Mononuclear cell (primary cell): ENCODE results near the gene IFRD2. TPM values are rescaled to one million over a fixed set of nuclear protein-coding genes. Genes with fewer than 3 reads are reported as not detected.

Source experiments
- H3K27me3 ChIP-seq: 2 replicates; pipeline ENCODE4 v1.6.0; 2011; ENCODE audit warnings: low read length, control low read depth; ENCODE audit not compliant: insufficient read depth
- H3K4me1 ChIP-seq: 2 replicates; pipeline ENCODE4 v1.5.1; 2011; ENCODE audit warnings: mild to moderate bottlenecking, low read length, control low read depth; ENCODE audit not compliant: insufficient read depth
- H3K4me3 ChIP-seq: 2 replicates; pipeline ENCODE4 v1.5.1; 2011; ENCODE audit warnings: mild to moderate bottlenecking, low read length, moderate library complexity
- H3K9me3 ChIP-seq: 2 replicates; pipeline ENCODE4 v1.5.1; 2011; ENCODE audit warnings: low read depth, mild to moderate bottlenecking, control low read depth, low read length
- total RNA-seq: library from RNA; depleted of rRNA; stranded (reverse); fragments of >200 nt; gene quantifications from one replicate; pipeline ENCODE4 v1.2.3, GENCODE V29; 2012

Gene IFRD2
- total RNA-seq, 1 donor, result 19.0 TPM

DNA sequence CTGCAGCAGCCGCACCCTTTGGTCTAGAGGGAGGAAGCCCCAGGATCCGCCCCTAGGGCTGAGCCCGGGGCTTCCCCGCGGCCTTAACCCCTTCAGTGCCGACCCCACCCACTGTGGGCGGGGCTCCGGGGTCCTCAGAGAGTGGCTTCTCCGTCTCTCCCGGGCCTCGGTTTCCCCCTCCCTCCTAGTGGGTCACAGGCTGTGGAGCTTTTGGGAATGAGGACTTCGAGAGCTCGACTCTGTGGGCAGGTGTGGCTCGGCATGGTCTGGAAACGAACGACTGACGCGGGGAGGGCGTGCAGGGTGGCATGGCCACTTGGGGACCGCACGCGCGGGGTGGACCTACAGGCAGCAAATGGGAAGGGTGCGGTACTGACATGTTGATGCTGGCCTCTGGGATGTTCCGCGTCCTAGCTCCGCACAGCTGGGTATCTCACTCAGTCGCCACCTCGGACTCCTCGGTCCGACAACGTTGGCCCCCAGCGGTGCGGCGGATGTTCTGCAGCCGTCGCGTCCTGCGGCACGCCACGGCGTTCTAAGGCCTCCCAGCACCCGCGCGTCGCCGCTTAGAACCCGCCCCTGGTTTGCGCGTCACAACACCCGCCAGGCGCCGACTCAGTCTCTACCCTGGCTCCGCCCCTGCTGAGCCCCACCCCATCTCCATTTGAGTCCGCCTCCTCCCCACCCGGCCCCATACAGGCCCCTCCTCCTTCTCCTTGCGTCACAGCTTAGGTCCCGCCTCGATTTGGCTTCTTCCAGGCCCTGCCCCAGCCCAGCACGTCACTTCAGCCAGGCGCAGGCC, 6.8 kb upstream of the IFRD2 start, which contains the start of the genes HYAL3 and NAA80:
HYAL3 (minus strand) TSS at position 570 of the 802 bp plus-strand sequence. CDS start 3,803 bp downstream, outside the sequence.
NAA80 (minus strand) TSS at position 570 of the 802 bp plus-strand sequence. CDS start 1,942 bp downstream, outside the sequence.
- no peaks in the 10 kb centered on the region for H3K27me3 ChIP-seq

DNA sequence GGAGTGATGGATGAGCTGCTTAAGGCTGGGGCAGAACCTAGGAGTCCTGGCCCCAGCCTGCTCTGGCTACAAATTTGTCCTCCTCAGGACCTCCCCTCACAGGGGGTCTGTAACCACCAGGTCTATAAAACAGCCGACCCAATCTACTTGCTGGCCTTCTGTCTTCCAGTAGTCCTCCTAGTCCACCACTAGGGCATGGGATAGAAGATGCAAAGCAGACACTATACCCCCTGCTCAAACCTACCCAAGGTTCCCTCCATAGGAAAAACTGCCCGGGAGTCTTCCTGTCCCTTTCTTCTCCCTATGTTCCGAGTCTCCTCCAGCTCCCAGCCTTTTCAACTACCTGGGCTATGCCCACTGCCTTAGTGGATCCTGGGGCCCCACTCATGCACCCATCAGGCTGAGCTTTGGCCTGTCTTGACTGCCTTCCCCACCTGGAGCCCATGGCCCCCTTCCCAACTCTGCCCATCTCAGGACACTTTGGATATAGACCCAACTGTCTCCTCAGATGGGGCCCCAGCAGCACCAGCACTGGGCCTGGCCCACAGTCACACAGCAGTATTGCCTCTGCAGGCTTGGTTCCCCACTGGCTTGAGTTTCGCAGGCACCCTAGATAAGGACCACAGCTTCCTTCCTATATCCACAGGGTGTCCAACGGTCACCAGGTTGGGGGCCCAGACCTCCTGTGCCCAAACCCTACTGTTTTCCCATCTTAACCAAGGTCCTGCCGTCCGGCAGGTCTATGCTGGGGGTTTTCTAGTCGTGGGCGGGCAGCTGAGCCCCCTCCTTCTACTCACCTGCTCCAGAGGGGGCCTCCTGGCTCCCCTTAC, 5.9 kb upstream of the IFRD2 start:
- Histone ChIP-seq H3K9me3 (no peaks in the 10 kb centered on the region), H3K27me3 (no peaks in the 10 kb centered on the region), H3K4me3 (peak overlapping the region; percentile 74), H3K4me1 (peaks cover 34% of the 10 kb centered on the region)

More for the DNA sequence above, 6.8 kb upstream of the IFRD2 start, which contains the start of the genes HYAL3 and NAA80:
- Histone ChIP-seq H3K4me1 (peaks cover 34% of the 10 kb centered on the region), H3K9me3 (no peaks in the 10 kb centered on the region), H3K4me3 (peak within 1 kb of the TSS; percentile 74)

DNA sequence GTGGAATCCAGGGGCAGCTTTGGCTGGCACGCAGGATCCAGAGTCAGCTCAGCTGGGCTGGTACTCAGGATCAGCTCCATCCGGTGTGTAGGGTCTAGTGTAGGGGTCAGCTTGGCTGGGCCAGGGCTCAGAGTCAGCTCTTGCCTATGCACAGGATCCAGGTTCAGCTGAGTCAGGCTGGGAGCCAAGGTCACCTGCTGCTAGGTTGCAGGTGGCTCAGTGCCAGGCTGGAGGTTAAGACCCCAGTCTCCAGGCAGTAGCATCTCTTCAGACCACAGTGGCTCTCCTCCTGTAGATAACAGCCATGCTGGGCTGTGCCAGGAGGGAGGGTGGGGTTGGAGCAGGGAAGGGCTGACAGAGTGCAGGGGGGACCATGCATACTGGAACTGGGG, 5.2 kb upstream of the IFRD2 start:
- Histone ChIP-seq H3K4me3 (no peak overlapping the region), H3K9me3 (no peaks in the 10 kb centered on the region), H3K27me3 (no peaks in the 10 kb centered on the region), H3K4me1 (peaks cover 41% of the 10 kb centered on the region)

DNA sequence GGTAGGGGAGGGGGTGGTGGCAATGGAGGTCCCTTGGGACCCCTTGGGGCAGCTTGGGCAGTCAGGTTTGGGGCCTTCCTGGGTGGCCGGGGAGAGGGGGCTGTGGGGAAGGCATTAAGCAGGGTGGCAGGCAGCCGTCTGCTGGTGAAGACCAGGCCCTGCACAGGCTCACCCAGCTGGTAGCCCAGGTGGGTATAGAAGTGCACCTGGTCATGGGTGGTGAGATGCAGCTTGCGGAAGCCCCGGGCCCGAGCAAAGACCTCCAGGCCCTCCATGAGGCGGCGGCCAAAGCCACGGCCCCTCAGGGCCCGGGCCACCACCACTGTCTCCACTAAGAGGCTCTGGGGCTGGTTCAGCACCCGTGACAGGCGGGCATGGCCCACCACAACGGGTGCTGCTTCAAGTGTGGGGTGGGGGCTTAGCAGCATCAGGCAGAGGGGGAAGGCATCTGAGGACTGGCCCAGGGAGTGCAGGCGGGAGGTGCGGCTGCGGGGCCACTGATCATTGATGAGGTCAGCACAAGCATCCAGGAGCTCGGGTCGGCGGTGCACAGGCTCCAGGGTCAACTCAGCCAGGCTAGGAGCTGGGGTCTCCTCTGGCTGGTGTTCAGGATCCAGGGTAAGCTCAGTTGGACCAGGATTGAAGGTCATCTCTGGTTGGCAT, 4.6 kb upstream of the IFRD2 start:
- Histone ChIP-seq H3K4me1 (peaks cover 41% of the 10 kb centered on the region), H3K4me3 (no peak overlapping the region), H3K9me3 (no peaks in the 10 kb centered on the region), H3K27me3 (no peaks in the 10 kb centered on the region)

DNA sequence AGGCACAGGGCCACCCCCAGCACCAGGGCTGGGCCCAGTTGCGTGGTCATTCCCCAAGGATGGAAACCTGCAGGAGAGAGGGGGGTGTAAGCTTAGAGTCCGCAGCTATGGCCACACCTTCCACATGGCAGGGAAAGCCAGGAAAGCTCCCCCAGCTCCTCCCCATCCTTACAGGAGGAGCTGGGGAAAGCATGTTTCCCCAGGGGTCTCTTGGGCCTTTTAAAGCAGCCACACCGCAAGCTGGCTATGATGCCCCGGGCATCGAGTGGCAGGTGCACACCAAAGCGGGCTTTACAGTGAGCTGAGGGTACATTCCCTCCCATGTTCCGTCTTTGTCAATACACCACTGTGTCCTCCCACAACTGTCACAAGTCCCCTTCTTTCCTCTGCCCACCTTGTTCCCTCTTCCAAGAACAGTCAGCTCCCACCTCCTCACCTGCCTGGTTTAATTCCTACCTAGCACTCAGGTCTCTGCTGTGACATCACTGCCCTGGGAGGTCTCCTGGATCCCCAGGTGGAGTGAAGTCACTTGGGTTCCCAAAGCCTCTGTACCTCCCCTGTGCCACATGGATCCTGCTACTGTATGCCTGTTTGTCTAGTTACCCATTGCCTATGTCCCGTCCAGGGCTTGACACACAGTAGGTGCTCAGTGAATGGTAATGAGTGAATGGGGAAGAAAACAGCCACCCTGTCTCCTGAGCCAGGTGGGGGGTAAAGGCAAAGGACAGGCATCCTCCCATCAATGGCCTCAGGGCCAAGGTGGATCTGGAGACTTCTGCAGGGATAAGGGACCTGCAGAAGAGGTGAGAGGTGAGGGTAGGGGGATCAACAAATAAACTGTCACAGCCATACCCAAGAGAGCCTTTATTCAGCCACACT, 3.6 kb upstream of the IFRD2 start:
- Histone ChIP-seq H3K9me3 (no peaks in the 10 kb centered on the region), H3K4me3 (no peak overlapping the region), H3K4me1 (peaks cover 48% of the 10 kb centered on the region), H3K27me3 (no peaks in the 10 kb centered on the region)

DNA sequence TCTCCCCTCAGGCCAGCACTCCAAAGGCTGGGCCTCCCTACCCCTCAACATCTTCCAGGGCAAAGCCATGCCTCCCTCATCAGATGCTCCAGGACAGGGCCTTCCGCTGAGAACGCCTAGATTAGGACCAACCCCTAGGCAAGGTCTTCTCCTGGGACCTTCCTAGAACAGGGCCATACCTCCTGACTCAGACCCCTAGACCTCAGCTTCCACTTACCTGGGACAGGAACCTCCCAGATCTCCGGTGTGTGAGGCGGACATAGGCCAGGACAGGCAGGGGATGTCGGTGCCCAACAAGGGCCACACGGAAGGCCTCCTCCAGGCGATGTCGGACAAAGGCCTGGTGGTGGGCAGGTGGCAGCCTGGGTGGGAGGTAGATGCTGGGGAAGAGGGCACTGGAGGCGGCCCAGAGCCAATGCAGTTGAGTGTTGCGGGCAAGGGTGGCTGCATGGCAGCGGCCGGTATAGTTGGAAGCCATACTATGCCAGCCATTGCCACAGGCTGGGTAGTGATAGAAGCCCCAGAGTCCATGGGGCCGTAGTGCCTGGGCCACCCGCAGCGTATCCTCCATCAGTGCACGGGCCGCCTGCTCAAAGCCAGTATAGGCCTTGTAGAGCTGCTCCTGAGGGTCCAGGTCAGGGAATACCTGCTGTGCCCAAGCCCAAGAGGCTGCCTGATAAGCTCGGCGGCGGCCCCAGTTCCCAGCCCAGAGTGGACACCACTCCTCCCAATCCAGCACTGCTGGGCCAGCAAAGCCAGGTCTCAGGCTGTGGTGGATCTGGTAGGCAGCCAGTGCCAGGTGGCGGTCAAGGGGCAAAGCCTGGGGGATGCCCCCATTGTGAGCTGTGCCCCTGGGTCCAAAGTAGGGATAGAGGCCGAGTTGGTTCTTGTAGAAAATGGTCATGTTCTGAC, 2.5 kb upstream of the IFRD2 start:
- Histone ChIP-seq H3K4me1 (peaks cover 39% of the 10 kb centered on the region), H3K27me3 (no peaks in the 10 kb centered on the region), H3K9me3 (no peaks in the 10 kb centered on the region), H3K4me3 (no peak overlapping the region)

DNA sequence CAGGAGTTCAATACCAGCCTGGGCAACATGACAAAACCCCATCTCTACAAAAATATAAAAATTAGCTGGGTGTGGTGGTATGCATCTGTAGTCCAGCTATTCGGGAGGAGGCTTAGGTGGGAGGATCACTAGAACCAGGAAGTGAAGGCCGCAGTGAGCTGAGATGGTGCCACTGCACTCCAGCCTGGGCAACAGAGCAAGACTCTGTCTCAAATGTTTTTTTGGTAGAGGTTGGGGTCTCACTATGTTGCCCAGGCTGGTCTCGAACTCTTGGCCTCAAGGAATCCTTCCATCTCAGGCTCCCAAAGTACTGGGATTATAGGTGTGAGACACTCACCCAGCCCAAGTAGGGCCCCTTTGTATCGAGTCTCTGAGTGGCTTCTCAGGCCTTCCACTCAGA, 1.9 kb upstream of the IFRD2 start:
- Histone ChIP-seq H3K27me3 (no peaks in the 10 kb centered on the region), H3K9me3 (no peaks in the 10 kb centered on the region), H3K4me1 (peaks cover 37% of the 10 kb centered on the region), H3K4me3 (no peak overlapping the region)

DNA sequence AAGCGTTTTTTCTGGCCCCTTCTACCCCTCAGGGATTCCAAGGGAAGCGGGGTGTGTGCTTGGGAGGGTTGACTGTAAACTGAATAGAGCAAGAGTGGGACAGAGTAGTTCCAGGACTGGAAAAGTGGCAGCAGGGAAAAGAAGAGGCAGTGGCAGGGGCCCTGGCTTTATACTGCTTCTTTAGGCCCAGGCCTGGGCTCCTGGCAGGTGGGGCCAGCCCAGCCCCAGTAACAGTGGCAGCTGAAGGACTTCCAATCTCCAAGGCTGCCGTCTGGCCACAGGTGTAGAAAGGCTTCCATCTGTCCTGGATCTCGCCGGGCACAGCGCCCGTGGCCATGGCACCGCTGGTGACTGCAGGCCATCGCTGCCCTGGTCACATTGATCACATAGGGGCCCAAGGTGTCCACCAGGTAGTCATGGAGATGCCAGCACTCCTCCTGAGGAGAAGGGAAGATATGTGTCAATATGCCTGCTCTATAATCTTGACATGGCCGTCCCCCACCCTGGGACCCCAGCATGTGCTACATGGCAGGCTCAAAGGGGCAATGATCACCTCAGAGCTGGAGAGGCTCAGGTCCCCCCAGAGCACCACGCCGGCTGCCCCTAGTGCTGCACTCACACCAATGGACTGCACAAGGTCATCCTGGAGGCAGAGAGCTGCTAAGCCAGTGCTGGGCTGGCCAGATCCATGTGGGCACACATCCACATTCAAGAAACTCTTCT, 1.0 kb upstream of the IFRD2 start:
- no peak overlapping the region for H3K4me3 ChIP-seq

DNA sequence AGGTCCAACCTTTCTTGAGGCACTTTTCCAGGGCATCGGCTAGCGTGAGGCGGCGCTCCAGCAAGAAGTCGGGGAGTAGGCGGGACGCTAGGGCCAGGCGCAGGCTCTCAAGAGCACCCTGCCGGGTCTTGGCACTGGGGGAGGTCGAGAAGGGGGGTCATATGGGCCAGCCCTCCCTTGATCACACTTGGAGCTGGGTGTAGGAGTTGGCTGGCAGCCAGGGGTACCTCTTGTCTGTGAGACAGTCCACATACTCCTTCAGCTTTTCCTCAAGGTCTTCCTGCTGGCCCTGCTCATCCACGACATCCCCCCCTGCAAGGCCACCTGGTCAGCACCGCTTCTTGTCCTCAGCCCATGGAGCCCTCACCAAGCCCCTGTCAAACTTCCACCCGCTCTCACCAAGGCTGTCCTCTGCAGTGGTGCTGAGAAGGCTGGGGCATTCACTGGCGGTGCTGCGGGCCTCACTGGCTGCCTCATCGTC, 2.0 kb downstream of the IFRD2 start:
- H3K4me1 ChIP-seq, result peaks cover 19% of the 10 kb centered on the region
- H3K4me3 ChIP-seq, result no peak overlapping the region
- H3K27me3 ChIP-seq, result no peaks in the 10 kb centered on the region
- no peaks in the 10 kb centered on the region for H3K9me3 ChIP-seq

More for the DNA sequence above, 1.0 kb upstream of the IFRD2 start:
- Histone ChIP-seq H3K27me3 (no peaks in the 10 kb centered on the region), H3K4me1 (peaks cover 28% of the 10 kb centered on the region), H3K9me3 (no peaks in the 10 kb centered on the region)

DNA sequence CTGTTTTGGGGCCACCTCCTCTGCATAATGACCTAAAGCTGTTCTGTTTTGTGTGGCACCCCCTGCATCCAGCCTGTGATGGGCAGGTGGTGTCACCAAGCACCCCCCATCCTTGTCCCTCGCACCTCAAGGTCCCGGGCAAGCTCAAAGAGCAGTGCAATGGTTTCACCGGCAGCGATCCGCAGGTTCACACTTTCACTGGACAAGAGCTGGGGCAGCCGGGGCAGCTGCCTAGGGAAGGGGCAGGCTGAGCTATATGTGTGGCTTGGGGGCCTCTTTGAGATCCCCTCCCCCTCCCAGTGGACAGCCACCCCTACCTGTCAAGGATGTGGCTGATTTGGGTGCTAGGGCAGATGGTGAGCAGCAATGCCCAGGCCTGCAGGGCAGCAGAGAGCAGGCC, 3.1 kb downstream of the IFRD2 start:
- Histone ChIP-seq H3K9me3 (no peaks in the 10 kb centered on the region), H3K4me3 (no peak overlapping the region), H3K4me1 (peaks cover 19% of the 10 kb centered on the region), H3K27me3 (no peaks in the 10 kb centered on the region)

DNA sequence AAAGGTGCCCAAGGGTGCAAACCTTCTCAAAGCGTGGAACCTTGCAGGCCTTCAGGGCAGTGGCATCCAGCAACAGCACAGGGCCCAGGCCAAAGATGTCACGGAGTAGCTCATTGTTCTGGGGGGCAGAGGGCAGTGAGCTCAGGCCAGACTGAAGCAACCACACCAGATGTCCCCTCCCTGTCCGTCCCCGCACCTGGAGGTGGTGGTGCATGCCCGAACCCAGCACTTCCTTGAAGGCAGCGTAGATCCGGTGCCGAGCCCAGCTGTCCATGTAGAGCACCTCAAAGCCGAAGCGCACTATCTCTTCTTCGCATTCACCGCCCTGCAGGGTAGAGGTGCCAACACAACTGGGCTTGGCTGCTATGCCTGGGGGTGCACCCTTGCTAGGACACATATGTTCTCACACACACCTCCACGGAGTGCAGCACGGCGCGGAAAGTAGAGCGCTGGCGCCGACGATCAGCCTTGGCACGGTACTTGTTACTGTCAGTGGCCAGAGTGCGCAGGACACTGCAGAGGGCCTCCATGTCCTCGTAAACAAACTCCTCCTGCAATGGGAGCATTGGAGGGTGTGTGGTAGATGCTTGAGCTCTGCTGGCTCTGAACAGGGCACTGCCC, 3.7 kb downstream of the IFRD2 start:
- H3K4me1 ChIP-seq, result peaks cover 19% of the 10 kb centered on the region
- H3K4me3 ChIP-seq, result no peak overlapping the region
- no peaks in the 10 kb centered on the region for H3K27me3 ChIP-seq
- H3K9me3 ChIP-seq, result no peaks in the 10 kb centered on the region

DNA sequence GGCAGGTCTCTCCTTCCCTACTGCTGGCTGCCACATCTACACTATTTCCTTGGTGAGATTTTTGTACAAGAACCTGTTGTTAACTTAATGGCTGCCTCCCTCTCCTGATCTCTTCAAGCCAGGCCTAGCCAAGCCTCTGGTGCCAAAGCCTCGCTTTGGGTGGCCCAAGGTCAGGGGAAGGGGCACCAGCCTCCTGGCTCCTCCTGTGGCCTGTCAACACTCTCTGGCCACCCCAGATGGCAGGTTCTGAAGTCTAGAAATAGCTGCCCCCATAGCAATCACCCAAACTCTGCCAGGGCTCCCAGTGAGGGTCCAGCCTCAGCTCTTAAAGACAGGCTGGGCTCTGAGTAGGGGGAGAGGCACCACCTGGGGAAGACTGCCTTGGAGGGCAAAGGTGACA, 5.0 kb downstream of the IFRD2 start:
- H3K9me3 ChIP-seq, result no peaks in the 10 kb centered on the region
- peaks cover 12% of the 10 kb centered on the region for H3K4me1 ChIP-seq
- no peaks in the 10 kb centered on the region for H3K27me3 ChIP-seq
- no peak overlapping the region for H3K4me3 ChIP-seq
